ENCODE results near the gene PCID2. TPM values are rescaled to one million over a fixed set of nuclear protein-coding genes. Genes with fewer than 3 reads are reported as not detected.

PCID2 gene
- total RNA-seq, 1 donor from 2014 or later: 99.6 TPM

DNA sequence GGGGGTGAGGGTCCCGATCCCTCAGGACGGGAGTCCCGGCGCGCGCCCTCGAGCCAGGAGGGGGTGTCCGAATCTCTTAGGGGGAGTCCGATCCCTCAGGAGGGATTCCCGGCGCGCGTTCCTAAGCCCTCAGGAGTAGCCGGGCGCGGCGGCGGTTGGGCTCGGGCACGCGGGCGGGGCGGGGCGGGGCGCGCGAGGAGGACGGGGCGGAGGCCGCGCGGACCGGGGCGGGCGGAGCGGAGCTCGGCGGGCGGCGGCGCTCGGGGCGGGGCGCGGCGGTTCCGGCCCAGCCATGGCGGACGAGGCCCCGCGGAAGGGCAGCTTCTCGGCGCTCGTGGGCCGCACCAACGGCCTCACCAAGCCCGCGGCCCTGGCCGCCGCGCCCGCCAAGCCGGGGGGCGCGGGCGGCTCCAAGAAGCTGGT is 878 bp upstream of the PCID2 start, which contains the start of gene CUL4A:
Gene CUL4A, plus strand, starts transcription at position 278 of the 423 bp plus-strand sequence. Its CDS starts 15 bp downstream, at position 293.
- H4K20me1 ChIP-seq (ENCODE audit: low read depth): peaks cover 57% of the 10 kb centered on the region
- Mint-ChIP-seq H3K4me1 (peaks cover 32% of the 10 kb centered on the region), H3K9me3 (no peaks in the 10 kb centered on the region), H3K36me3 (peaks cover 19% of the 10 kb centered on the region), H3K27ac (no peak within 1 kb of the TSS), H3K4me3 (peak within 1 kb of the TSS; percentile 95), H3K27me3 (ENCODE audit: insufficient read depth, low read depth) (no peaks in the 10 kb centered on the region)
- H3K4me3 ChIP-seq: peak within 1 kb of the TSS; percentile 91
- H3K79me2 ChIP-seq (ENCODE audit: low read depth): peaks cover 89% of the 10 kb centered on the region
- peak; percentile 95 for DNase-seq (ENCODE audit: low spot score)
- TF ChIP-seq EZH2 (IDR thresholded peaks at IDR 0.05) (no peak), EZH2phosphoT487 (IDR thresholded peaks at IDR 0.05) (no peak)
- TF ChIP-seq, protein P1, sequence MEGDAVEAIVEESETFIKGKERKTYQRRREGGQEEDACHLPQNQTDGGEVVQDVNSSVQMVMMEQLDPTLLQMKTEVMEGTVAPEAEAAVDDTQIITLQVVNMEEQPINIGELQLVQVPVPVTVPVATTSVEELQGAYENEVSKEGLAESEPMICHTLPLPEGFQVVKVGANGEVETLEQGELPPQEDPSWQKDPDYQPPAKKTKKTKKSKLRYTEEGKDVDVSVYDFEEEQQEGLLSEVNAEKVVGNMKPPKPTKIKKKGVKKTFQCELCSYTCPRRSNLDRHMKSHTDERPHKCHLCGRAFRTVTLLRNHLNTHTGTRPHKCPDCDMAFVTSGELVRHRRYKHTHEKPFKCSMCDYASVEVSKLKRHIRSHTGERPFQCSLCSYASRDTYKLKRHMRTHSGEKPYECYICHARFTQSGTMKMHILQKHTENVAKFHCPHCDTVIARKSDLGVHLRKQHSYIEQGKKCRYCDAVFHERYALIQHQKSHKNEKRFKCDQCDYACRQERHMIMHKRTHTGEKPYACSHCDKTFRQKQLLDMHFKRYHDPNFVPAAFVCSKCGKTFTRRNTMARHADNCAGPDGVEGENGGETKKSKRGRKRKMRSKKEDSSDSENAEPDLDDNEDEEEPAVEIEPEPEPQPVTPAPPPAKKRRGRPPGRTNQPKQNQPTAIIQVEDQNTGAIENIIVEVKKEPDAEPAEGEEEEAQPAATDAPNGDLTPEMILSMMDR (IDR thresholded peaks at IDR 0.05): no peak
- peak within 1 kb of the TSS; percentile 98 for H3K27ac ChIP-seq
- peak within 1 kb of the TSS; percentile 89 for H3K4me2 ChIP-seq
- peak within 1 kb of the TSS; percentile 92 for H2AFZ ChIP-seq (replicated peaks)
- H3K36me3 ChIP-seq: peaks cover 5% of the 10 kb centered on the region
- H3F3A ChIP-seq (ENCODE audit: low read depth): peaks cover 11% of the 10 kb centered on the region
- H3K9ac ChIP-seq: peak within 1 kb of the TSS; percentile 88
- peaks cover 18% of the 10 kb centered on the region for H3K4me1 ChIP-seq
- no peaks in the 10 kb centered on the region for H3K9me3 ChIP-seq (ENCODE audit: low read depth)
- H3K27me3 ChIP-seq: no peaks in the 10 kb centered on the region

DNA sequence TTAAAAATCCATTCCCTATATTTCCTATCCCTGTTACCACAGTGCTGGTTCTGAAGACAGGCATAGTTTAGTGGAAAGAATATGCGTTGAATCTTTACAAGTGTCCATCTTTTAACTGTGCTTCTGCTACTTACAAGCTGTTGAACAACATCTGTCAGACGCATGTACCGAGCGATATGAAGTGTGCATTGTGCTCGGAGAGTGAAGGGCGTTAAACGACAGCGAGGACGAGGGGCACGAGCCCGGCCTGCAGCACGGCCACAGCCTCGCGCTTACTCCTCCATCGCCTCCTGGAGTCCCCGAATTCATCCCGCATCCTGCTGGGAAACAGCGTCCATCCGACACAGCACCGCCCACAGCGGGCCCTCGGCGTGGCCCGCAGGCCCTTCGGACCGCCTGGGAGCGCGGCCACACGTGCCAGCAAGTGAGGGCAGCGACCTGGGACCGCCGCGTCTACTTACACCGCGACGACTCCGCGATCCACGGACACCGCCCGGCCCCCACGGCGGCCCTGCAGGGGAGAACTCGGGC is 514 bp downstream of the PCID2 start:
- Histone ChIP-seq H3K36me3 (peaks cover 5% of the 10 kb centered on the region), H4K20me1 (ENCODE audit: low read depth) (peaks cover 65% of the 10 kb centered on the region), H2AFZ (replicated peaks) (peak overlapping the region; percentile 92), H3K4me3 (peak overlapping the region; percentile 91), H3K9me3 (ENCODE audit: low read depth) (no peaks in the 10 kb centered on the region), H3K9ac (peak overlapping the region; percentile 88), H3F3A (ENCODE audit: low read depth) (peaks cover 11% of the 10 kb centered on the region), H3K4me2 (peak overlapping the region; percentile 89), H3K27ac (peak overlapping the region; percentile 98), H3K4me1 (peaks cover 18% of the 10 kb centered on the region), H3K79me2 (ENCODE audit: low read depth) (peaks cover 89% of the 10 kb centered on the region), H3K27me3 (no peaks in the 10 kb centered on the region)
- H3K36me3 Mint-ChIP-seq: peaks cover 22% of the 10 kb centered on the region
- H3K4me1 Mint-ChIP-seq: peaks cover 32% of the 10 kb centered on the region
- TF ChIP-seq, protein P1 (IDR thresholded peaks at IDR 0.05): no peak
- TF ChIP-seq EZH2phosphoT487 (IDR thresholded peaks at IDR 0.05) (no peak), EZH2 (IDR thresholded peaks at IDR 0.05) (no peak)
- peak overlapping the region; percentile 95 for H3K4me3 Mint-ChIP-seq
- H3K27me3 Mint-ChIP-seq (ENCODE audit: insufficient read depth, low read depth): peaks cover 2% of the 10 kb centered on the region
- H3K27ac Mint-ChIP-seq: peak overlapping the region; percentile 73
- peak; percentile 76 for DNase-seq (ENCODE audit: low spot score)
- H3K9me3 Mint-ChIP-seq: no peaks in the 10 kb centered on the region

- peaks cover 89% of the 10 kb centered on the region for H3K79me2 ChIP-seq (ENCODE audit: low read depth)
- peaks cover 11% of the 10 kb centered on the region for H3F3A ChIP-seq (ENCODE audit: low read depth)
- H4K20me1 ChIP-seq (ENCODE audit: low read depth): peaks cover 69% of the 10 kb centered on the region
- Mint-ChIP-seq H3K4me3 (peak overlapping the region; percentile 95), H3K4me1 (peaks cover 32% of the 10 kb centered on the region), H3K27ac (peak overlapping the region; percentile 73), H3K36me3 (peaks cover 22% of the 10 kb centered on the region), H3K9me3 (no peaks in the 10 kb centered on the region), H3K27me3 (ENCODE audit: insufficient read depth, low read depth) (peaks cover 2% of the 10 kb centered on the region)
- no peak for DNase-seq (ENCODE audit: low spot score)
- H3K4me2 ChIP-seq: peak overlapping the region; percentile 89
- peak overlapping the region; percentile 91 for H3K4me3 ChIP-seq
- peak overlapping the region; percentile 88 for H3K9ac ChIP-seq
- no peak overlapping the region for H2AFZ ChIP-seq (replicated peaks)
- H3K4me1 ChIP-seq: peaks cover 18% of the 10 kb centered on the region
- no peaks in the 10 kb centered on the region for H3K9me3 ChIP-seq (ENCODE audit: low read depth)
- no peaks in the 10 kb centered on the region for H3K27me3 ChIP-seq
- H3K36me3 ChIP-seq: peaks cover 5% of the 10 kb centered on the region
- H3K27ac ChIP-seq: no peak overlapping the region
- TF ChIP-seq, protein P1 (IDR thresholded peaks at IDR 0.05): no peak
- no peak for TF ChIP-seq EZH2 (IDR thresholded peaks at IDR 0.05)
These were observed 1.0 kb downstream of the PCID2 start for GRCh38 chr13:113207460-113207859.
